ENCODE measurements around the gene TGM2. TPM values are rescaled to one million over a fixed set of nuclear protein-coding genes. Genes with fewer than 3 reads are reported as not detected.

Gene TGM2
- total RNA-seq, 1 donor from 2014 or later: 92.8 TPM

GRCh38 chr20:38203337-38203980 is 38.4 kb upstream of the TGM2 start:
- H3K4me3 ChIP-seq: no peak overlapping the region
- H3K27me3 ChIP-seq: no peaks in the 10 kb centered on the region
- TF ChIP-seq CTCF (IDR thresholded peaks at IDR 0.05) (no peak), POLR2A (IDR thresholded peaks at IDR 0.05) (no peak), POLR2AphosphoS5 (IDR thresholded peaks at IDR 0.05; ENCODE audit: insufficient read depth in 1 of 2, low read depth in 1 of 2) (no peak)
- no peaks in the 10 kb centered on the region for H3K9me3 ChIP-seq
- intact Hi-C loops (cut with DNase I): no loop called here
- DNase-seq (ENCODE audit: extremely low spot score in 2 of 2): no peak
- H3K4me1 ChIP-seq: no peaks in the 10 kb centered on the region
- no peak overlapping the region for H3K27ac ChIP-seq
- H3K36me3 ChIP-seq: no peaks in the 10 kb centered on the region

GRCh38 chr20:38202982-38203293 is 37.9 kb upstream of the TGM2 start:
- no peak for DNase-seq (ENCODE audit: extremely low spot score in 2 of 2)
- intact Hi-C loops (cut with DNase I): no loop called here
- H3K27me3 ChIP-seq: no peaks in the 10 kb centered on the region
- H3K36me3 ChIP-seq: no peaks in the 10 kb centered on the region
- H3K4me1 ChIP-seq: no peaks in the 10 kb centered on the region
- no peak overlapping the region for H3K4me3 ChIP-seq
- no peaks in the 10 kb centered on the region for H3K9me3 ChIP-seq
- no peak for TF ChIP-seq POLR2A (IDR thresholded peaks at IDR 0.05)
- no peak overlapping the region for H3K27ac ChIP-seq

GRCh38 chr20:38202153-38202981 is 37.3 kb upstream of the TGM2 start:
- no peak for DNase-seq (ENCODE audit: extremely low spot score in 2 of 2)
- no peak for TF ChIP-seq POLR2A (IDR thresholded peaks at IDR 0.05)
- TF ChIP-seq CTCF (IDR thresholded peaks at IDR 0.05): no peak
- TF ChIP-seq POLR2AphosphoS5 (IDR thresholded peaks at IDR 0.05; ENCODE audit: insufficient read depth in 1 of 2, low read depth in 1 of 2): no peak

GRCh38 chr20:38201356-38201755 is 36.3 kb upstream of the TGM2 start:
- no peak overlapping the region for H3K27ac ChIP-seq
- intact Hi-C loops (cut with DNase I): no loop called here
- TF ChIP-seq POLR2AphosphoS5 (IDR thresholded peaks at IDR 0.05; ENCODE audit: insufficient read depth in 1 of 2, low read depth in 1 of 2) (no peak), CTCF (IDR thresholded peaks at IDR 0.05) (no peak), POLR2A (IDR thresholded peaks at IDR 0.05) (no peak)
- H3K9me3 ChIP-seq: no peaks in the 10 kb centered on the region
- no peaks in the 10 kb centered on the region for H3K27me3 ChIP-seq
- no peaks in the 10 kb centered on the region for H3K4me1 ChIP-seq
- H3K36me3 ChIP-seq: no peaks in the 10 kb centered on the region
- no peak for DNase-seq (ENCODE audit: extremely low spot score in 2 of 2)
- H3K4me3 ChIP-seq: no peak overlapping the region

More at GRCh38 chr20:38202153-38202981, 37.3 kb upstream of the TGM2 start:
- no peaks in the 10 kb centered on the region for H3K27me3 ChIP-seq
- intact Hi-C loops (cut with DNase I): no loop called here
- no peaks in the 10 kb centered on the region for H3K4me1 ChIP-seq
- no peak overlapping the region for H3K27ac ChIP-seq
- no peaks in the 10 kb centered on the region for H3K9me3 ChIP-seq
- H3K36me3 ChIP-seq: no peaks in the 10 kb centered on the region
- no peak overlapping the region for H3K4me3 ChIP-seq

- no peaks in the 10 kb centered on the region for H3K36me3 ChIP-seq
- no peak for DNase-seq (ENCODE audit: extremely low spot score in 2 of 2)
- H3K9me3 ChIP-seq: no peaks in the 10 kb centered on the region
- H3K4me3 ChIP-seq: no peak overlapping the region
- TF ChIP-seq POLR2AphosphoS5 (IDR thresholded peaks at IDR 0.05; ENCODE audit: insufficient read depth in 1 of 2, low read depth in 1 of 2) (no peak), POLR2A (IDR thresholded peaks at IDR 0.05) (no peak), CTCF (IDR thresholded peaks at IDR 0.05) (no peak)
- no peaks in the 10 kb centered on the region for H3K27me3 ChIP-seq
- intact Hi-C loops (cut with DNase I): no loop called here
- H3K27ac ChIP-seq: no peak overlapping the region
- H3K4me1 ChIP-seq: no peaks in the 10 kb centered on the region
These were observed 35.6 kb upstream of the TGM2 start for GRCh38 chr20:38200646-38201045.
